Hepatic stellate cell (primary cell): ENCODE measurements around the gene CD83.

Experiments used
- DNase-seq: peaks from one replicate; pipeline ENCODE4 v3.0.0; 2011; ENCODE audit warnings: low spot score

Gene CD83

GRCh38 chr6:14092316-14092715 lies 25.3 kb upstream of the CD83 start:
- no peak for DNase-seq

DNA sequence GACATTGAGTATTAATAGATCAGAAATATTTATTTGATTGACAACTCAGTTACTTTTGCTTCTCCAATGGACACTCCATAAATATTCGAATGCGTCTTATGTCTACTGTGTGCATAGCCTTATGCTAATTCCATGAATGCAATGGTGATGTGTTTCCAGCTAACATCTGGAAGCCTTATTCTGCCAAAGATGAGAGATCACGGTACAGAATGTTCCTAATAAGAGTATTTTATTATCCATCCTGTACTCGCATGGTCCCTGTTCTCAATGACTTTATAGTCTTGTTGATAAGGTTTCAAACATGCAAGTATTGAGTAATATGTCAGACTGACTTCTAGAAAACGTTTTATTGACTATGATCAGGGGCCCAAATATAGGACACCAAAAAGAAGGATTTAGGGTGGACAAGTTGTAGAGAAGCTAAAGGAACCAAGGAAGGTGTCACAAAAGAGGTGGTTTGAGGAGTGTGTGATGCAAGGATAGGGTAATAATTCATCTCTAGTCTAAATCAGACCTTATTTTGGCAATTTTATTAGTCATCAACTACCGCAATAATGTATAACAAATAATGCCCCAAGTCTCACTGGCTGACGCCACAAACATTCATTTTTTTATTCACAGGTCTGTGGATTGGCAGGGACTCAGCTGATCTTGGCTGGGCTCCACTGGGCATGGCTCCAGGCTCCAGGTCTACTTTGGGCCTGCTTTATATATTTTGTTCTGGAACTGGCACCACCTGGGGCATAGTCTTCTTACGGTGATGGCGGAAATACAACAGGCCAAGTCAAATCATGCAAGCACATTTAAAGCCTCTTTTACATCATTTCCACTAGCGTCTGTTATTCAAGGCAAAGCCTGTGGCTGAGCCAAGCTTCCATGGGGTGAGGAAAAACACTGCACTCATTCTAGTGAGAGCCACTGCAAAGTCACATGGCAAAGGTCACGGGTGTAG lies 24.5 kb upstream of the CD83 start:
- DNase-seq = no peak

DNA sequence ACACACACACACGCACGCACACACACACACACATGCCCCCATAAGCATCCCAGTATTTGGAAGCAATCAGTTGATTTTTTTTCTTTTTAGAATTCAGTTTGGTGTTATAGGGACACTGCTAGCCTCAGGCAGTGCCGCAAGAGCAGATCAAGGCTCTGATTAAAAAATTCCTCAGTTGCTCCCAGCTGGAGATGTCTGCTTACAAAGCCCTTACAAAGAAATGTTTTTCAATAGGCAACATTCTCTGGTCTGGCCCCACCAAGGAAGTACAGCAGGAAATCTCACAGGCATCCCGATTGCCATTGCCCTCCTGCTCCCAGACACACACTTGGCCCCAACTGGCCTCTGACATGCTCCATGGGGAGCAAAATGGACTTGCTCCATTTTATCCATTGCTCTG lies 22.9 kb upstream of the CD83 start:
- DNase-seq = no peak

DNA sequence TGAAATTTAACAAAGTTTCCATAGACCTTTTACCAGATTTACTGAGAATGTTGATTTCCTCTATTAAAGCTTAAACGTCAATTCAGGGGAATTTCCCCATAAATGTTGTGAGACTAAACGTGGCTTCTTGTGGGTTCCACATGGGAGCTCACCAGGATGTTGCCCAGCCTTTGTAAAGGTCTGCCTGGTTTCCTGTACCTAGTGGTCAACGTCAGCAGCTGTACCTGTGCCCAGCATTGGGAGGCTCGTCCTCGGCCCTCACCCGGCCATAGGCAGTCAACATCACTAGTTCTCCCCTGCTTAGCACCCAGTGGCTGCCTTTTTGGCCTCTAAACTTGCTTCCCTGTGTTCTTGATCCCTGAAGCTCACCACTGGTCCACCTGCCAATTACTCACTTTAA lies 22.1 kb upstream of the CD83 start:
- no peak for DNase-seq

DNA sequence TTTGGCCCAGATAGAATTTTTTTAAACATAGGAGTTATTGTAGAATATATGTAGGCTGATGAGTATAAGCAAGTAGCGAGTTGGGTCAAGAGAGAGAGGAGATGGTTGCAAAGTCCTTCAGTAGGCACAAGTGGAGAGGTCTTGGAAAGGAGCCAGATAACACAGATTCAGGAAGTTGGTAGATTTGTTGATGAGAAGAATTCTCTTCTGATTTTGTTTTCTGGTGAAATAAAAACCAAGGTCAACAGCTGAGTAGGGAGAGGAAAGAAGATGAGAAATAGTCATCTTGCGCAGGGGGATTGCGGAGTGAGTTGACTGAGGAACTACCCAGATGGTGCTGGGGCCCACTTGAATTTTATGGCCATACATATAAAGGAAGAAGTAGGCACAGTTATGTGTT lies 17.4 kb upstream of the CD83 start:
- no peak for DNase-seq

DNA sequence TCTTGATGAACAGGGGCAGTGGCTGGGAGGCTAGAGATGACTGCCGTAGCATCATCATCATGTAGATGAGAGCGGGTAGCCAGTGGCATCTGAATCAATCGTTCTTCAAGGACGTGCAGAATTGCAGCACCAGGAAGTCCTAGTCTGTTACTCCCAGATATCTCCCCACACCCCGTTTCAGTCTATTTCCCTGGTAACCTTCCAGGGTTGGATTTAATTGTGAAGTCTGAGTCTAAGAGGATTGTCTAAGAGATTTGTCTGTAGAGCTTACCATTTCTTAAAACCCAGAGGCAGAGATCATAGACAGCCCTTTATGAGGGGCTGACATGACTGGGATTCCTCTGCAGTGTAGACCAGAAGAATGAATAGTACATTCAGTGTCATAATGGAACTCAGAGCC lies 16.6 kb upstream of the CD83 start:
- DNase-seq = no peak

GRCh38 chr6:14102383-14102782 lies 15.2 kb upstream of the CD83 start:
- DNase-seq = no peak

GRCh38 chr6:14105547-14105946 lies 12.0 kb upstream of the CD83 start:
- DNase-seq = no peak

- DNase-seq = no peak
These were observed 10.6 kb upstream of the CD83 start for GRCh38 chr6:14107000-14107399.

DNA sequence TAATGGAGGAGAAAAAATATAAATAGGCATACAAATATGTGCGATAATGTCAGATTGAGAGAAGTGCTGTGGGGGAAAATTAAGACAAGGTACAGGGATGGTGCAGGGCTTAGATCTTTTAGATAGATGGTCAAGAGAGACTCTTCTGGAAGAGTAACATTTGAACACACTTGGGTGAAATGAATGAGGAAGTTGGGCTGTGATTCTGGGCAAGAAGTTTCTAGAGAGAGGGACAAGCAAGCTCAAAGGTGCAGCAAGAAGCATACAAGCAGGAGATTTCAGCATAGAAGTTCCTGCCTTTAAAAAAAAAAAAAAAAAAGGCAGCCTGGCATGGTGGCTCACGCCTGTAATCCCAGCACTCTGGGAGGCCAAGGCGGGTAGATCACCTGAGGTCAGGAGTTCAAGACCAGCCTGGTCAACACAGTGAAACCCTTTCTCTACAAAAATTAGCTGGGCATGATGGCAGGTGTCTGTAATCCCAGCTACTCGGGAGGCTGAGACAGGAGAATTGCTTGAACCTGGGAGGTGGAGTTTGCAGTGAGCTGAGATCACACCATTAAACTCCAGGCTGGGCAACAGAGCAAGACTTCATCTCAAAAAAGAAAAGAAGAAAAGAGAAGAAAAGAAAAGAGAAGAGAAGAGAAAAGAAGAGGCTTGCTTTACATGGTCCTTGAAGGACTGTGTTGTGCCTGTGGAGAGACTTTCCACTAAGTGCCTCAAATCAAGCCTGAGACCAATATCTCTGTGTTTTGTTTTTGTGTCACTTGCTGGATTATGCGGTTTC lies 9.7 kb upstream of the CD83 start:
- DNase-seq = no peak

DNA sequence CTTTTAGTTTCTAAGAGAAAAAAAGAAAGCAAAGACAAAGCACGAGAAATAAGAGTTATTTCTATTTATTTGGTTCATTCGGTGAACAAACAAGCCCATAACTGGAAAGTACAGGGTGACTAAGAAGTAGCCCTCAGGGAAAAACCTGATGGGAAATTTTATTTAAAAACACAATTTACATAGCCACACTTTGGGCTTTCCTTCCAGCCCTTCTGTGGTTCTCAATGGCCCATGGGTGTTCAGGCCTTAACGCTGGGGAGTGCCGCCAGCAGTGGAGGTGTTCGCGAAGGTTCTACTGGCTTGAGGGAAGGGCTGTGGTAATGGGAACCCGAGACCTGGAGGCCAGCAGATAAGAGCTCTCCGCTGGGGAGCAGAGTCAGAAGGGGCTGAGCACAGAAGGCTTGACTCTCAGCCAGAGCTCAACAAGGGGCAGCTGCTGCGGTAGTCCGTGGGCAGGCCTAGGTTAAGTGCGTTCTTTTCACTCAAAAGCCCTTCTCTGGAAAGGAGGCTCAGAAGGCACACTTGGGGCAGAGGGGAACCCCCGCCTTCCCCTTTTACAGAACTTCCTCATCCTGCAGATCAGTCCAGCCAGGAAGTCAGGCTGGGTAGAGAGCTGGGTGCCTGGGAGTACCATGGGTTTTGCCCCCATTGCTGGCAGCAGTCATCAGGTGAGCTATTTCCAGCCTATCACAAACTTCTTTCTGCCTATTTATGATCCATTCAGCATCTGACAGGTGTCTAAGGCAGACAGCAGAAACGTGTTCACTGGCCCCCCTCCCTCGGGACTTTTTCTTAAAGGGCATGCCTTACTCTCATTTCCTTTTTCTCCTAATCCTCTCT lies 8.8 kb upstream of the CD83 start:
- no peak for DNase-seq

- DNase-seq = no peak
These were observed 8.2 kb upstream of the CD83 start for GRCh38 chr6:14109411-14109826.

DNA sequence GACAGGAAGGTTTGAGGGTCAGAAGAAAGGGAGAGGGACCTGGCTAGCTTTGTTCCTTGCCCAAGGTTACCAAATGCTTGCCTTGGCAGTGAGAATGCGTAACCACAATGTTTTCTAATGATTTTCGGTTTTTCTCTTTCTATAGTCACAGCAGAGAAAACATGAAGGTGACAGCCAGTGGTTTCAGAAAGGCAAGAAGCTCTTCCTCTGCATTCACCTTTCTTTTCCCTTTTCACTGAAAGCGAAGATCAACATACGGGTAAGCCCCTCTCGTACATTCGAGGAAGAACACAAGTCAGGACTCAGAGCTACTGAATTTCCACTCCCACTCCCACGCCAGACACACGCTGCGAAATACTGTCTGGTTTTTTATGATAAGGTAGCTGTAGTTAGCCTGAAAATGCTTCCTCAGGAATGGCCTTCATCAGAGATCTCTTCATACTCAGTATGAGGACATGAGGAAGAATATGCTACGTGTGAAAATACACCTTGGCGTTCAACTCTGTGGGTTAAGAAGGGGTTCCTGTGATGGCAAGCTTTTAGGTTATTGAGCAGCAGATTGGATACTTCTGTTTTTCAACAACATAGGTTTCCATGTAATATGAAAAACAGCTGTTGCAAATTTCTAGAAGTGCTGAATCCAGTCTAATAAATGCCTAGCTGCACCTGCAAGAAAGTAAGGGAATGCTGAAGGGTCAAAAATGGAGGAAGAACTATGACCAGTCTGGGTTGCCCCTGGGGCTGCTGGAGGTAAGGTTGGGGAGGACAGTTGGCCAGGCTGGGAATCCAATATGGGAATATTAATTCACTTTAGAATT lies 7.4 kb upstream of the CD83 start:
- no peak for DNase-seq

- DNase-seq = no peak
These were observed 3.6 kb upstream of the CD83 start for GRCh38 chr6:14113976-14114375.

DNA sequence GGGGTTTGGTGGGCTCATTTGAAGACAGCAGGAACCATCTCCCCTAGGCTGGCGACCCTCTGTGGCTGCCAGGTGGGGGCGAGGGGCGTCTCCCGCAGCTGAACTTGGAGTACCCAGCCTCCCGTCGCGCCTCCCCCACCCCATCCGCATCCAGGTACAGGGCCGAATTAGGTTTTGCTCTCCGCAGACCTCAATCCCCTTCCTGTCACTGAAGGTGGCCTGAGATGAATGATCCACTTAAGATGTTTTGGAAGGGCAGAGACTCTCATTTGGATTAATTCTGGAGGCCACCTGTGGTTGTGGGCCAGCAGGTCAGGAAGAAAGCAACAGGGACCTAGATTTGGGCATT lies 493 bp downstream of the CD83 start:
- DNase-seq = no peak

GRCh38 chr6:14118446-14118845 lies 874 bp downstream of the CD83 start:
- DNase-seq = no peak

DNA sequence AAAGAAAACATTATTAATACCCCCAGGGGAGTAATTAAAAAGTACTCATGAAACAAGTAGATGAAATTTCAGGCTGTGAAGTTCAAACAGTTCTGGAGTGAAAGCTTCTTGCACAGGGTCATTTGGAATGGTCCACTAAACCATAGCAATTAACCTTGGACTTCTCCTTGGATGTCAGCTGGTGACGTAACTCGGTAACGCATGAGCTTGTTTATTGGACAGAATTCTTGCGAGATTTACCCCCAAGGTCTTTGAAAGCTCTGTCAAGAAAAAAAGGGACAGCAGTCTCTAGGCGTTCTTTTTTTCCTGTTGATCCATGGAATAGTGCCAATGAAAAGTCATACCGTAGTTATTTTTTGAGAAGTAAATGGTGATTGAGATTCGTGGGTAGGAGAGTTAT lies 2.2 kb downstream of the CD83 start:
- DNase-seq = no peak

- DNase-seq = no peak
These were observed 3.0 kb downstream of the CD83 start for GRCh38 chr6:14120546-14120945.

- DNase-seq = no peak
These were observed 4.4 kb downstream of the CD83 start for GRCh38 chr6:14121936-14122344.

DNA sequence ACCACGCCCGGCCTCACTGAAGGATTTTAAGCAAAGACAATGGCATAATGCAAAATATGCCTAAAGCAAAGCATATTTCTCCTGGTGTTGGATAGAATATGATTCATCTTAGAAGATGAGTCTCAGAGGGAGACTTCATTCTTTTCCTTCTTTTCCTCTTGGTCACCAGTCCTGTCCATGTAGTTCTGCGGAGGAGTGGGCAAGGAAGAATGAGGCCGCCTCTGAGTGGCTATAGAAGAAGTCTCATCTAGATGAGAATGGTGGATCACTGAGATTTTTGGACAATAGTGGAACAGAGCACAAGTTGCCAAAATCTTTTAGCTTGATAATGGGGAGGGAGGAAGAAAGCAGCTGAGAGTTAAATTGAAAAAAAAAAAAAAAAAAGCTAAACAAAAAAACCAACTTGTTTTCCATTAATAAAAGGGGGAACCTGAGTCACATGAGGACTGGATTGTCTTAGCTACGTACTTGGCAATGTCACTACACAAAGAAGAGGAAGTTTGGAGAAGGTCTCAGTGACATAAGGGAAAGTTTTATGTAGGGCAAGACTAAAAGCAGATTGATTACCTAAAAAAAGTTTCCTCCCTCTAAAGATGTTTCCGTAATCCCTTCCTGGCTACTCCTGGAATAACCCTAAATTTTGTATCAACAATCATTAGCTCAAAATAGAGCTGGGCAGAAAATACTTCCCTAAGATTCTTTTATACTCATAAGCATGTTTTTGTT lies 6.0 kb downstream of the CD83 start:
- DNase-seq = no peak

- no peak for DNase-seq
These were observed 7.8 kb downstream of the CD83 start for GRCh38 chr6:14125346-14125745.
